Measurements from ENCODE around the gene YIPF5. TPM values are rescaled to one million over a fixed set of nuclear protein-coding genes. Genes with fewer than 3 reads are reported as not detected.
A peak's percentile ranks its signal among the peaks of the same experiment; 100 is the strongest.

Gene YIPF5
- polyA plus RNA-seq (2014; cell fraction: cytosol; rRNA removed): 37.9 and 42.0 TPM in 2 replicates
- 18.4 and 19.9 TPM in 2 replicates for polyA plus RNA-seq (2014; cell fraction: nucleus; rRNA removed)

DNA sequence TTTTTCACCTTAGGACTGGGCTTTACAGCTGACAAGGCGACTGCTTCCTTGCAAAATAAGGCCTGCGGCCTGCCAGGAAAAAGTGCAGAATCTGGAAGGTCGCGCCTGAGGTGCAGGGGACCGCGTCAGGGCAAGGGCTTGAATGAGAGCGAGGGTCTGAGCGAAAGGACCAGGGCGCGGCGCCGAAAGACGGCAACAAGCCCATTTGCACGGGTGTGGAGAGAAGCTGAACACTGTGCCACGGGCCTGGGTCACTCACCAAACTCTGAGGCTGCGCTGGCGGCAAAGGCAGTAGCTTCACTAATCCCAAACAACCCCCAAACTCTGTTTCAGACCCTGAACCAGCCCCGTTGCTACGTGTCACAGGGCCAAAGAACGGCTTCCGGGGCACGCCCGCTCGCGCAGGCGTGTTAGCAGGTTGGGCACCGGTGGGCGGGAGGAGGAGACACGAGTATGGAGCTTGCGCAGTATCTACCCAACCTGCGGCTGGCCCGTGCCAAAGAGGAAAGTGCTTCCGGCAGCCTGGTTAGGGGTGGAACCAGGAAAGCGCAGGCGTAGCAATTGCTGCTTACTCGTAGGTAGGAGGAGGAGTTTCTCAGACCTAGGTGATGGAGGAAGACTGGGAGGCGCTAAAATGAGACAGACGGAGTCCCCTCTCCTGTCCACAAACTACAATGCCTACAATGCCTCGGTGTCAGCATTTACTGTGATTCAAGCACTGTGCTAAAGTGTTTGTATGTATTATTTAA is at the start of gene YIPF5, which contains the start of gene KCTD16:
Gene YIPF5 (minus strand): TSS at position 384 of the 749 bp plus-strand sequence. CDS start 704 bp downstream, outside the sequence.
Gene KCTD16 (plus strand): TSS at position 598 of the 749 bp plus-strand sequence.
- peak; percentile 98 for DNase-seq (ENCODE audit: low spot score)

DNA sequence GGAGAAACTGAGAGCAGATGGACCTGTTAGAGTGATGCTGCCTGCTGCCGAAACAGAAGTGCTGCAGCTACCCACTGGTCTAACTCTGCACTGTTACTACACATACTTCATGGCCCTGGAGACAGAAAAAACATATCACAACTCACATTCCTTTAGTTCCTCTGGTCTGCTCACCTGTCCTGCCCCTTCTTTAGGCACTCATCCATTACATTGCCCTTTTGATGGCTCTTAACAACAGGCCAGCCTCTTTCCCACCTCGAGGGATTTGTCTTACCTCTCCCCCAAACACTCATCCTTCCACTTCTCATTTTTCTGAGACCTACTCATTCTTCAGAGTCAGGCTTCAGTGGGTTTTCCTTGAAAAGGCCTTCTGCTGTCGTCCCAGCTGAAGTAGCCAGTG is 49.4 kb upstream of the YIPF5 start:
- no peak for DNase-seq (ENCODE audit: low spot score)

DNA sequence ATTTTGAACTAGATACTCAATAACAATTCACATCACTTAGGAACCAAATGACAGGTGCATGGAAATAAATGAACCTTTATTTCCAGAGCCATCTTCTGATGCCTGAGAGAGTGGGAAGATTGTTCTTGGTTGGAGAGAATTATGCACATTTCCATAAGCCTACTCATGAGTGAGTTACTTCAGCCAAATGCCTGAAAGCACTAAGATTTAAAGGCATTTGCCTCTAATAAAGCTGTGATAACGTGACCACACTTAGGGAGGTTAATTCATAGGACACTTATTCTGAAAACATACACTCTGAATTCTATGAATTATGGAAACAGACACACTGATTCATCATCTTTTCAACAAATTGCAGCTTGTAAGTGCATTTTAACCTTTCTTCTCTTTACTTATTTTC is 40.2 kb upstream of the YIPF5 start:
- DNase-seq (ENCODE audit: low spot score): no peak

DNA sequence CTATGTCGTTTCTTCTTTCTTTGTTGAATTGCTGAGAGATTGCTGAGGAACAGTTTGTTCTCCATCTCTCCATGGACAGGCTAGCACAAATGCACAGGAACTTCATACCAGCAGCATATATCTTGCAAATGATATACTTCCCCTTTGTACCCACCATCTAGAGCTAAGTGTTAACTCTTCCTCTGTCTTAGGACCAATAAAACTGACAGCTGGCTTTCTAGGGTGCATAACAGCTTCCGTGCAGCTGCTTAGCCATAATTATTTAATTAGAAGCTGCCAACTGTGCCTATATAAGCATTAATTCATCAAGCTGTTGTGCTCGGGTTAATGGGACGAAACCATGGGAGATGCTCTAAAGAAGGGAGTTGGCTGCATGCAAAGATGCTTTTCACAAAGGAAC is 38.9 kb upstream of the YIPF5 start:
- DNase-seq (ENCODE audit: low spot score): no peak

DNA sequence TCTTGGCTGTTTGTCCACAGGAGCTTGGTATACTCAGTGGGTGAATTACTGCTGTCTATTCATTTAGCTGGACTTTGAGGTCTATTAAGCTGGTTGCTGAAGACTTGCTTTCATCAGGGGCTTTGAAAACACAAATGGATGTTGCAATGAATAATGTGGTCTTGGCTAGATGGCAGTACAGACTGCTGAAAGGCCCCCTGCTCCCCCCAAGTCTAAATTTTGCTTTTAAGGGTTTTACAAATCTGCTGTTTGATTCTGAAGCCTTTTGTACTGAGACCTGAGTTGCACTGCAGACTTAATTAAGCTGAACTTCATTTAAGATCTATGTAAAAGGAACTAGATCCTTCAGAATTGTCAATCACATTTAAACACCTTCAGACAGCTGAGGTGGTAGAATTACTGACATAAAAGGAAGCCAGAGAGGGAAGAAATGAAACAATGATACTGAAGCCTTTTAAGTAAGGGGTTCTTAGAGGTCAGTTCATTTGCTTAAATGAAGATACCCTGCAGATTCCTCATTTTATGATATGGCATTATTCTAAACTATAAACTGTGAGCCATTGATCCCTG is 37.5 kb upstream of the YIPF5 start:
- peak; percentile 62 for DNase-seq (ENCODE audit: low spot score)

DNA sequence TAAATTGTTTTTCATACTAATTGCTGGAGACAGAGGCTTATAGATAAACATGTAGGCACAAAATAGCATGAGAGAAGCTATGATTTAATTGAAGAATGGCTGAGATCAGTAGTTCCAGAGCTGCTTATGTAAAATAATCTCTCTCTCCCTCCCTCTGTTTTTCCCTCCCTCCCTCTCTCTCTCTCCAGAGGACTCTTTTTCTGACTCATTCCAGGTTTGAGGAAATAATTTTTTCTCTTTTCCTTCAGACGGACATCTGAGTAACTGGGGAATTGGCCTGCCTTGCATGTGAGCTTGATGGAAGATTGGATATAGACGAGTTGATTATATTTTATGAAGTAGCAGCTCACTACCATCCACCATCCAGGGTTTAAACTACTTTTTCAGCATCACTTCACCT is 35.7 kb upstream of the YIPF5 start:
- peak; percentile 24 for DNase-seq (ENCODE audit: low spot score)

DNA sequence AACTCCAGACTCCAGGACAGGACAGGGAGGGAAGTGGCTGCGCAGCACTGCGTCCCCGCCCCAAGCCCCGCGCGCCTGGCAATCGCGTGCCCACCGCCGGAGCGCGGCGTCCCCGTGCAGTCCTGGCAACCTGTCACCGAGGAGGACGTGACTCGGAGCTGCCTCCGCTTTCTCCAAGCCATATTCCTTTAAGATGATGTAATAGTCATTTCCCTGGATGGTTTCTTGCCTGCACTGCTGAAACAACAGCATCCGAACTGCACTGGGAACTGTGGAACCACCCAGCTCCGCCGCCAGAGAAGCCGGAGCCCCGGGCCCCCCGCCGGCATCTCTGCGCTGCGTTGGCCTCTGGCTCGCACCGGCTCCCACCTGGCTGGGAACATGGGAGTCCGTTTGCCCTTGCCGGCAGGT is 34.7 kb upstream of the YIPF5 start:
- DNase-seq (ENCODE audit: low spot score): peak; percentile 74

DNA sequence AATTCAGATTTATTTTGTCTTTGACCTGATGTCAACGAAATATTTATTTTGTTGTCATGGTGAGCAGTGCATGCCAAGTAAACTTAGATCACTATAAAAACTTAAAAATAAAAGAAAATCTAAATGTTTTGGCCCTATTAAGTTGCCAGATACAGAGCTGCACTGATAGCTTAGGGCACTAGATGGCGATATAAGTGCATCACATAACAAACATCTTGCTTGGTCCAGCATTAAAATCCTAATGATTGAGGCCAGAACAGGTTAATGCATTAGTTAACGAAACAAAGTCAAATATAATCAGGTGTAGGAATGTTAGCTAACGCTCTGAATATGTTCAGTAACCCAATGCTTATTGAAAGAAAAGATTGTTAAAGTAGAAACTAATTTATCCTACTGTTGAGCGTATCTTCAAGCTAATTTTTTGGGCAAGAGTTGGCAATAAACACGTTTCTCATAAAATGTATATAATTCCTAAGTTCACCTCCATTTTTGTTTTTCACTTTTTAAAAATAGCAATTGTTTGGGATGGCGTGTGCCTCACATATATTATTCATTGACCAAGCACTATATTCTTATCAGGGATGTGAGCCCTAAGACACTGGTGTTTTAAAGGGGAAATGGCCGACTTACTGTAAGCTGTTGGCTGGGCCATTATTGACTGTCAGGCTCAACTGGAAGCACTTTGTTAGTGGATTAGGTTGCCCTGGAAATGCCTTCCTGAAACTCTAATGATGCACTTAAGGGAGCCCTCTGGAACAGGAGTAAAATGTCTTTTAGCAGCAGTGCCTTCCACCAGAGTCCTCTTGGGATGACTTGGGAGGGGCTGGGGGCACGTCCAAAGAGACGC is 33.5 kb upstream of the YIPF5 start:
- peak; percentile 78 for DNase-seq (ENCODE audit: low spot score)

DNA sequence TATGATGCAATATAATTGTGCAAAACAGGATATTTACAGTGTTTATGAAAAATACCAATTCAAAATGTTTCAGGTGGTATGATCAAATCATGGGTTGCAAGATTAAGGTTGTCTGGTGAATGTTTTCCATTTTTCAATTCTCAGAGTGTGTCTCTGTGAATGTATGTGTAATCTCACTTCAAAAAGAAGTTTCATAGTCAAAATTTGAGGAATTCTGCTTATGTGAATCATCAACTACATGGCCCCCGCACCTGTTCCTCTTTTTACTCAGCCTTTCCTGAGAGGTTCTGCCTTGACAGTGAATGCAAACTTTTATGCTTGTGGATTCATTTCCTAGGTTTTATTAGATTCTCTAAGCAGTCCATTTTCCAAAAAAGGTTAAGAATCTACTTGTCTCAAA is 32.3 kb upstream of the YIPF5 start:
- DNase-seq (ENCODE audit: low spot score): no peak

DNA sequence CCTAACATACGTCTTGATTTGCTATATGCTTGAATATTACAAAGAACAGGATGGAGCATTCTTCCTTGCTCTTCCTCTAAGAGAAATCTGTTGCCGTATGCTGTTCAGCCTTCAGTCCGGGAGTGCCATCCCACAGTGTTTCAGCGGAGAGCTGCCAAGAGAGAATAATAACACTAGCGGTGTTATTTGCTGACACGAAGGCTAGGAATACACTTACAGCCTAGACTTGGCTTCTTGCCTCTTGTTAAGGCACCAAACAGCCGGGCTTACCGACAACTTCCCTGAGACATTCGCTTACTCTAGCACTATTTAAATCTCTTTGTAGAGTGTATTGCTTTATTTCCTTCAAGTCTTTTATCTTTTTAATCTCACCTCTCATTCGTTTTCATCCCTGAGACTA is 31.6 kb upstream of the YIPF5 start:
- no peak for DNase-seq (ENCODE audit: low spot score)

DNA sequence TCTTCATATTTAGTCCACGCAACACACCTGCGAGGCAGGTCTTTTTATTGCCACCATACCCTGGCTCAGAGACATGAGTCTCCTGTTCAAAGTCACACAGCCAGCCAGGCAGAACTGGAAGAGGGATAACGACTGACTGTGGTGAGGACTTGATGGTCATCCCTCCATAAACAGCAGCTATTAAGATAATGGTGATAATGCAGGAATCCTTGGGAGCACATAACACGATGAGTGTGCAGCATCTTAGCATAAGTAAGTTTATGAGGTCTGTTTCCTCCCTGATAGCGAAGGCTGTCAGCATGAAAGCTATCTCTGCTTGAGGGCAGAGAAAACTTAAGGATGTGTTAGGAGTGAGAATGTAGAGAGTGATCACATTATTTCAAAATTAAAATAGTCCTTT is 31.1 kb upstream of the YIPF5 start:
- DNase-seq (ENCODE audit: low spot score): no peak

DNA sequence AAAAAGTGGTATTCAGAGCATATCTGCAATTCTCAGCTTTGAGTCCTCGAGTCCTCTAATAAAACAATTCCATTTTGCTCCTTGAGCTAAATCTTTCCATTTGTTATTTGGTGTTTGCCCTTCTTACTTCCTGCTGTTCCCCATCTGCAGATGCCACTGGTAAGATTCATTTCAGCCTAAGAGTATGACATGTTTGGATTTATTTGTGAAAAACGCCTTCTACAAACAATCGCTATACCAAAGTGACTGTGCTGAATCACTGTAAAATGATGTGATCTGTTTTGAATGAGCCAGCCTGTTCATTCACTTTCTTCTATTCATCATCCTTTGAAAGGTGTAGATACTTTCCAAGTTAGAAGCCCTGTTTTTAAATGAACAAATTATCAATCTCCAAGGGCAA is 27.9 kb upstream of the YIPF5 start:
- no peak for DNase-seq (ENCODE audit: low spot score)

DNA sequence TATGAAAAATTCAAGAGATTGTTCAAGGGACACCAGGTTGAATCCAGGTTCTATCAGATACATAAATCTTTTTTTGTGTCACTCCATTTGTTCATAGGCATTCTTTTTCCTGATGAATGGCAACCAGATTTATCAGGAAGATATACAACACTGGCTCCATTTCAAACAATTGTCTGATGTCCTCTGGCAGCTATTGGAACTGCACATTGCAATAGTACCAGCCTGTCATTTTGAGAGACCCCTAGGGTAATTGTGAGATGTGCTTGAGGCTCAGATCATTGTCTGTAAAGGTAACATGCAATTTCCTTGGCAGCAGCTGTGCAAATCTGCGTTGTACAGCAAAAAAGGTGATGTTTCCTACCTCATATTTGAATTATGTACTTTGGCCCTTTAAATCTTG is 26.2 kb upstream of the YIPF5 start:
- no peak for DNase-seq (ENCODE audit: low spot score)

DNA sequence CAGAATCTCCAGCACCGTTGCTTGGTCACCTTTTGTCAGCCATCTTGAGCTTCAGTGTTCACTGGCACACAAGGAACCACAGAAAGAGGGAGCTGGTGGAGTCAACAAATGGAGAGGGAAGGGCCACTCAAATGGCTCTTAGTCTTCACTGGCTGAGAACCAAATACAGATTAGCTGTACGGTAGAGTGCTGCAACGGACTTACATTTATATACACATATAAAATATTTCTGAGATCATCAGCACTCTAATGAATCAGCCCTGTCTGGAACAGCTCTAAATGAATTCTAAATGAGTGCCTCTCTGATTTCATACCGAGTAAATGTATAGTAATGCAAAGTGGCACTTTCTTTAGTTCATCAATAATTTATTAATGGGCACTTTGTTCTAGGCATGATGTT is 25.0 kb upstream of the YIPF5 start:
- DNase-seq (ENCODE audit: low spot score): no peak

DNA sequence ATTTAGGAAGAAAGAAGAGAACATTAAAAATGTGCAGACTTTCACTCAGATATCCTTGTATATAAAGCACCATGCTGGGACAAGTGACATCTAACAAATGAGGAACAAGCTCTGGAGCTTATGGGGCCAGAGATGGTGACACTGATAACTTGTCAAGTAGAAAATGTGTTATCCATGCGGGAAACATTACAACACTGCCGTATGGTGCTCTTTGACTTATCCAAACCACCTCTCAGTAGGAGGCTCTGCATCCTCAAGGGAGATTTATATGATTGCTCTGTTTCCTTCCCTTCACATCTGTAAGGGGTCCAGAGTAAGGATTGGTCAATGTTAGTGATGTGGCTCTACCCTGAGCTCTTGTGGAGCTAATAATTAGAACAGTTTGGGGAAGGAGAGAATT is 23.7 kb upstream of the YIPF5 start:
- DNase-seq (ENCODE audit: low spot score): no peak

DNA sequence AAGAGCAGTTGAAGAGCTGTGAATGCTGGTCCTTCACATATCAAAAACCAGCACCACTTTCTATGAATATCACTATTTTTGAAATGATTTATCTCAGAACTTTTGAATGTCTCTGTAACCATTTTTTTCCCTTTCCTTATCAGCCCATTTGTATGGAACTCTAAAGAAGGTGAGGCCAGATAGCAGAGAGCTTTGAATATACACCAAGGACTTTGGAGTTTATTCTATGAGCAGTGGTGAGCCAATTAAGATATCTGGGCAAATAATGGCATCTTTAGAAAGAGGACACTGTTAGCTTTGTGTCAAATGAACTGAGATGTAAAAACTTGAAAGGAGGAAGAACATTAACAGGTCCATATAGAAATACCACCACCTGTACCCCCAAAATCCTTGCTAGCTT is 22.2 kb upstream of the YIPF5 start:
- no peak for DNase-seq (ENCODE audit: low spot score)

DNA sequence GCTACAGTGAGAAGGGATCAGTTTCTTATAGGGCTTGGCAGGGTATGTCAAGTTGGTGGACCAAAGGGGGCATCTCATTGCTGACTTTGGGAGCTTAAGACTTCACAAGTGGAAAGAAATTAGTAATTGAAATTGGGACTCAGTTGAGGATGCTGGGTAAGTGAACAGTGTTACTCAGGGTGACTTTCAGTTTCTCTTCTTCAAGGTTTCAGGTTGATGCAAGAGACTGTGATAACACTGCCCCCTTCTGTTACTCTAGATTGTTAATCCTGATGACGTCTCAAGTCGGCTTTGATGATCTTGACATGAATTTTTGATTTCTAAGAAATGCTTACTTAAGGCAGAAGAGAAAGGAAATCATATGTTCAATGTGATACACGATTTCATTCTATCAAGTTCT is 21.5 kb upstream of the YIPF5 start:
- no peak for DNase-seq (ENCODE audit: low spot score)

DNA sequence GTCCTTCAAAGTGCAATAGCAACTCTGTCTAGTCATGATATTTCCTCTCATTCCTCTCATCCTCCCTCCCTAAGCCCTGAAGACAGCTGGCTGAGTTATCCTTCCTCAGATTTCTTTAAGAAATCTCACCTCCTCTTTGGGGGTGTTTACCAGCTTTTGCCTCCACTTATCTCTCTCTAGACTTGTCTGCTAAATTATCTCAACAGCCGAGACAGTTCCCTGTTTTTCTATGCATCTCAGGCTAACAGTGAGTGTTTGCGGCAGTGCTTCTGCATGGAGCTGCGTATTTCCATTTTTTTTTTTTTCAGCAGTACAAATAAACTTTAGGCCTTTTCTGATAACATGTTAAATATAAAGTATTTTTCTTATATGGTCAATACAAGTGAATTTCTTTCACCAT is 21.1 kb upstream of the YIPF5 start:
- DNase-seq (ENCODE audit: low spot score): no peak

DNA sequence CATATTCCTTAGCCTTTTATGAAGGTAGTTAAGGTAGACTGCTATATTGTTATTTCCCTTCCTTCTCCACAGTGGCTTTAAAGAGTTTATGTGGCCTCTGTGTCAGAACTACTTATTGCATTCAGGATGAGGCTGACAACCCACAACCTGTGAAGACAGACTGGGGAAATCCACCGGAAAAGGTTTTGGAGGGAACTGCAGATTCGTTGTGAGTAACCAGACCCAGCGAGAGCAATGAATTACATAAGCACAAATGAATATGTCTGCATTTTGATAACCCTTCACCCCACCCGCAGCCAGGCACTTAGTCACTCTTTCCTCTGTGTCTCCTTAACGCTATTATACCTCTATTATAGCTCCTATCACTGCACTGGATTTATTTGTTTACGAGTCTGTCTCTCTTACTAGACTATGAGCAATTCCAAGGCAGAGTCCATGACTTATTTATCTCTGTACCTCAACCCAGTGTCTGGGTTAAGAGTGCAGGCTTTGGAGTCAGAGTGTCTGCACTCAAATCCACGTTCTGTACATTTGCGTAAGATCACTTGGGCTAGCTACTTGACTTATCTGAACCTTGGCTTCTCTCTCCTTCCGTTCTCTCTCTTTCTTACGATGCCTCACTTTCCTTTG is 19.5 kb upstream of the YIPF5 start:
- peak; percentile 84 for DNase-seq (ENCODE audit: low spot score)

DNA sequence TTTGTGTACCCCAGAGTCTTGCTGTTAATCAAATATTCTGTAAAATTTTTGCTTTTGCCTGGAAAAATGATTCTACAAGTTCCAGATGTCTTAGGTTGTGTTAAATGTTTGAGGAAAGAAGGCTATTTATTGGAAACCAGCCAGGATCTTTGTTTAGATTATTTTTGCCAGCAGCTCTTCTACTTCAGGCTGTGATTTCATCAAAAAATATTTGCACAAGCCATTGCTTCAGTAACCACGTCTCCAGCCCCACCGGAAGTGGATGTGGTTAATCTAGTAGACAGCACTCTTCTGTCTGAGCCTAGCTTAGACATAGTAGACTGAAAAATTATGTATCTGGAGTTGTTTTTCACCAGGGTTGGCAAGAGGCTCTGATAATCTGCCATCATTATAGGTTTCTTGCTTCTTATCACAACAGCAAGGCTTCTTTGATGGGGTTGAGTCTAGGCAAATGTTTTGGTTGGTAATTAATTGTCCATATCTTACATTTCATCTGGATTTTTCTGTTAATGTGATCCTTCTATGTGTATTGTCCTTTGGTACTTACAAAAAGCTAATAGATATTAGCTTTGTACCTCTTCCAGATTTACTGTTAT is 17.3 kb upstream of the YIPF5 start:
- DNase-seq (ENCODE audit: low spot score): no peak

DNA sequence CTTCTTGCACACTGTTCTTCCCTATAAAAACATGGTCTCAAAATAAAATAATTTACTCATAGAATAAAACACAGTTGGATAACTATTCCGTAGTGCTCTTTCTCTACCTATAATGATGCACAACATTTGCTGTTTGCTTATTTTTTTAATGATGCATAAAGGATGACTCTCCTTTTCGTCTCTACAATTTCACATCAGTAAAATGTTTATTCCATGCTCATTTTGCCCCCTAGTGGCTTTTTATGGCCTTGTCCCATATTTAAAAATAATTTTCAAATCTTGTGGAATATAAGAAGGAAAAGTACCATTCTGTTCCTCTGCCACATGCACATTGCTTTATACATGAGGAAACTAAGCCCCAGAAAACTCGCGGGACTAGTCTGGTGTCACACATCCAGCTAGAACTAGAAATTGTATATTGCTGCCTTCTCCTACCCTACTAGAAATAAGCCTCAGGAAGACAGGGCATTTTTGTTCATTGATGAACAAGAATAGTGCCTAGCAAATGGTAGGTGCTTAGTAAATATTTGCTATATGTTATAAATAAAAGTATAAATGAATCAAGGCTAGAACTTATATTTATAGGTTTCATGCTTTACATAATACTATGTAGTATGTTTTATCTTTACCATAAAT is 12.9 kb upstream of the YIPF5 start:
- DNase-seq (ENCODE audit: low spot score): peak; percentile 37

Data from SK-N-DZ (cell line).